GM19397 (cell line): ENCODE data around the gene ZC3H4.
"Not testable (repeated sequence)": the region's sequence is repeated elsewhere in the genome, so short reads cannot be mapped to it uniquely, and the experiment has no call there.

Experiments used
- ATAC-seq: cut with Tn5 transposase; IDR thresholded peaks from one replicate; pipeline ENCODE4 v1.9.1; 2021; ENCODE audit warnings: mild to moderate bottlenecking, moderate library complexity; ENCODE audit not compliant: unreplicated experiment

The ZC3H4 gene

DNA sequence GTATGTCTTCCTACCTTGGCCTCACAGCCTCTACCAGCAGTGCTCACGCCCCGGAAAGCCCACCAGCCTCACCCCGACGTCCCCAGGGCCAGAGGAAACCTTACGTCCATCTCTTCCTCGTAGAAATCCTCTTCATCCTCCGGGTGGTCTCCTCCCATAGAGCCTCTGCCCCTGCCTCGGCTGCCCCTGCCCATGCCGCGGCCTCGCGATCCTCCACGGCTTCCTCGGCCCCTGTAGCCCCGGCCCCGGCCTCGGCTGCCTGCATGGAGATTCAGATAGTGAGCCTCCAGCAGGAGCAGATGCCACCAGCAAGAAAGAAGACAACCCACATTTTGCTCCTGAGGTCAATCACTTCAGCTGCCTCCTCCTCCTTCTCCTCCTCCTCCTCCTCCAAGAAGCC, 27.3 kb downstream of the ZC3H4 start:
- no peak for ATAC-seq

DNA sequence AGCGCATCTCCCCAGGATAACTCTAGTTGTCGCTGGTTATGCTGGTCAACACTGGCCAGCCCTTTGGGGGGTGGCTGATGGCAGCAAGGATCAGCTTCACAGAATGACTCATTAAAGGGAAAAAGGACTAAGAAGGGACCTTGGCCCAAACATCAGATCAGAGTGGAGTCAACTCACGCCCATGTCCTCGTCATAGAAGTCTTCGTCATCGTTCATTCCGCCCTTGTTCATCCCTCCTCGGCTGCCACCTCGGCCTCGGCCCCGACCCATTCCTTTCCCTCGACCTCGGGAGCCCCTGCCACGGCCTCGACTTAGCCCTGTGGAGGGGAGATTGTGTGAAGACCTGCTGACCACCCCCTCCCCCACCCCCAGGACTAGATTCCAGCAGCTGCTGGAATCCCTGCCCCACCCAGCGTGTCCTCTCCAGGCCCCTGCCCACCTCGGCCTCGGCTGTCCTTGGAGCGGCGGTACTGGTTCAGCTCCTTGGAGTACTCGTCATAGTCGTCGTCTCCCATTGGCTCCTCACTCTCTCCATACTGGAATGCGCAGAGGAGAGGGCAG, 28.6 kb downstream of the ZC3H4 start:
- ATAC-seq, result no peak

DNA sequence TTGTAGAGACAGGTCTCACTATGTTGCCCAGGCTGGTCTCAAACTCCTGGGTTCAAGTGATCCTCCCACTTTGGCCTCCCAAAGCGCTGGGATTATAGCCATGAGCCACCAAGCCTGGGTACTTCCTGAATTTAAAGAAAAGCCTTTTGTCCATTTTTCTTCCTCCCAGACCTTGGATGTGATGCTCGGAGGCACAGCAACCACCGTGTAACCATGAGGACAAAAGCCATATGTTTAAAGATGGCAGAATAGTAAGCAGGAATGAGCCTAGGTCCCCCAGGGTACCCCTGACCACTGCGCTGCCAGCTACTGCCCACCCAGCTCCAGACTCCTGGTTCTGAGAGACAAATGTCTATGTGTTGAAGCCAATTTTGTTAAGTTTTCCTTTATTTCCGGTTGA, 31.1 kb downstream of the ZC3H4 start:
- no peak for ATAC-seq

DNA sequence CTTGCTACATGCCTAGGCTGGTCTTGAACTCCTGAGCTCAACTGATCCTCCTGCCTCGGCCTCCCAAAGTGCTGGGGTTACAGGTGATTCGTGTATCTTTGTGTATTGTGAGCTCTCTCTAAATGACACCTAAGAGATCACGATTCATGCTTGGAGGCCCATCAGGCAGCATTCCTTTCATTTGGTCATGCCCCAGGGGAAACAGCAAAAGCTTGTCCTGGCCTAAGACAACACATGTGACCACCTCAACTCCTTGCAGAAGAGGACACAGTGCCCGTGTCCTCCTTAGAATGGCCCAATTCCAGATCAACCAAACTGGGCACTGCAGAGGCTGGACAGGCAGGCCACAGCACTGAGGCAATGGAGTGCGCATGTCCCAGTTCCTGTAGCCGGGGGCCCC, 32.5 kb downstream of the ZC3H4 start:
- no peak for ATAC-seq

DNA sequence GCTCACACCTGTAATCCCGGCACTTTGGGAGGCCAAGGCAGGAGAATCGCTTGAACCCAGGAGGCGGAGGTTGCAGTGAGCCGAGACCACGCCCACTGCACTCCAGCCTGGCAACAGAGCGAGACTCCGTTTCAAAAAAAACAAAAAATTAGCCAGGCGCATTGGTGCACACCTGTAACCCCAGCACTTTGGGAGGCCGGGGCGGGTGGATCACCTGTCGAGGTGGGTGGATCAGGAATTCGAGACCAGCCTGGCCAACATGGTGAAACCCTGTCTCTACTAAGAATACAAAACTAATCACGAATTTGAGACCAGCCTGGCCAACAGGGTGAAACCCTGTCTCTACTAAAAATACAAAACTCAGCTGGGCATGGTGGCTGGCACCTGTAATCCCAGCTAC, 35.2 kb downstream of the ZC3H4 start:
- ATAC-seq, result not testable (repeated sequence)

DNA sequence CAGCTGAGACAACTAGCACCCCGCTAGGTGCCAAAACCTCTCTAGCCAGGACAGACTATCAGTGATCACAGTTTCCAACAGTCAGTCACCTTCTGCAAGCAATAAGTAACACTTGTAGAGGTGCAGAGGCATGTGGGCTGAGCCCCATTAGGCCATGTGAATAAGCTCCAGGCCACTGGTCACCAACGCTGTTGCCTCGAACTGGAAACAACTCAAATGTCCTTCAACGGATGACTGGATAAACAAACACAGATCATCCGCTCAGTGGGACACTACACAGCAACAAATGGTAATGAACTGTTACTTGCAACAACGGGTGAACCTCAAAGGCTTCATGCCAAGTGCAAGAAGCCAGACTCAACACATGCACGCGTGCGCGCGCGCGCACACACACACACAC, 37.6 kb downstream of the ZC3H4 start:
- no peak for ATAC-seq

DNA sequence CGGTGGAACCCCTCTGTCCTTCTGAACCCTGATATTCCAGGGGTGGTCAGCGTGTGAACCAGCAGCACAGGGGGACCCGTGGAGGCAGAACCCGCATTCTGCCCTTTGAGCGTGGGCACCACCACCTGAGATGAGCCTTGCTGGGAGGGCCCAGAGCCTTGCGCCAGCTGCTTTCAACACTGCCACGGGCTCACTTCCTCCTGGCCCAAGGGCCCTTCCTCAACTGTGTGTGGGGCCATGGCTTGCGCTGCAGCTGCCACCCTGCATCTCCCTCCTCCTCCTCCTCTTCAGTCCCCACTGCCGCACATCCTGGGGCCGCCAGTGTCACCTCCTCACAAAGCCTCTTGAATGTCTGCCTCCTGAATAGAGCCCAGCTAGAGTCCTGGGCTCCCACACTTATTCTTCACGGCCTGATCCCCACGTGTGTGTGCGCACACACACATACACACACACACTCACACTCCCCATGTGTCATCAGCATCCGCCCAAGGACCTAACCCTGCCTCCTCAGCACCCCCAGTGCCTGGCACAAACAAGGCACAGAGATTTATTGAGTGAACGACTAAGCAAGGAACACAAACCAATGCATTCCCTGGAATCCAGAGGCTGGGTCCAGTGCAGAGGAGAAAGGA, 38.3 kb downstream of the ZC3H4 start:
- no peak for ATAC-seq

DNA sequence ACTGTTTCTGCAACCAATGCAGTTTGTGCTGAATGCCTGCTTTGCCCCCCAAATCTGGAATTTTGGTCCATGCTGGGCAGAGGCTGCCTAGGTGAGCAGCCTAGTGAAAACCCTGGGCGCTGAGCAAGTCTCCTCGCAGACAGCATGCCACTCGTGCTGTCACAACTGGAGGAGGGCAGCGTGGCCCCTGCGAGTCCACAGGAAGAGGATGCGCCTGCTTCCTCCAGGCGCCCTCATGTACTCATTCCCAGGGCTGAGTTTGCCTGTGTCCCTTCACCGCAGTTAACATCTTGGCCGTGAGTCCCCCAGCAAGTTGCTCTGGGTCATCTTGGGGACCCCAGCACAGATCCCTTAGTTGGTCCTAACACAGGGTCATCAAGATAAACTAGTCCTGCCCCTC, 39.0 kb downstream of the ZC3H4 start:
- ATAC-seq, result no peak

DNA sequence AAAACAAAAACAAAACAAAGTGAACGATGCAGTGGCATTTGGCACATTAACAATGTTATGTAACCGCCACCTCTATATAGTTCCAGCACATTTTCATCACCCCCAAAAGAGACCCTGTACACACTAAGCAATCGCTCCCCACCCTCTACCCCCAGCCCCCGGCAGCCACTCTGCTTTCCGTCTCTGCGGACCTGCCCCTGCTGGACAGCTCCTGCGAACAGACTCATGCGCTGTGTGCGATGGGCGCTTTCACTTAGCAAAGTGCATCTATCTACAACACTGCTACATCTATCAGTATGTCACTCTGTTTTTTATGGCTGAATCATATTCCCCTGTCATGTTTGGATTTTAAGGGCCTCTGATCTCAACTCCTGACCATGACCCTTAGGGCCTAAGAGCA, 40.0 kb downstream of the ZC3H4 start:
- ATAC-seq, result no peak

DNA sequence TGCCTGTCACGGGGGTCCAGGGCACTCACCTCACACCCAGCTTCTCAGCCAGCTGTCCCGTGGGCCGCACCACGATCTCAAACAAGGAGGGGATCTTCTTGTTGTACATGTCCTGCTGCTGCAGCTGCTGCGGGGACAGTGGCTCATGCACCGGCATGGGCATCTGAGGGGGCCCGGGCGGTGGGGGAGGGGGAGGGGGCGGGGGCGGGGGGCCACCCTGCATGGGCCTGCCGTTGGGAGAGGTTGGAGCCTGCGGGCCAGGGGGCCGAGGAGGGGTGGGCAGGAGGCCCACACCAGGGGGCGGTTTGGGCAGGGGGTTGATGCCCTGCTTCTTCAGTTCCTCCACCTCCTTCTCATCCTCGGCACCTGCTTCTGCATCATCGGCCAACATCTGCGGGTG, 41.3 kb downstream of the ZC3H4 start:
- ATAC-seq, result no peak

DNA sequence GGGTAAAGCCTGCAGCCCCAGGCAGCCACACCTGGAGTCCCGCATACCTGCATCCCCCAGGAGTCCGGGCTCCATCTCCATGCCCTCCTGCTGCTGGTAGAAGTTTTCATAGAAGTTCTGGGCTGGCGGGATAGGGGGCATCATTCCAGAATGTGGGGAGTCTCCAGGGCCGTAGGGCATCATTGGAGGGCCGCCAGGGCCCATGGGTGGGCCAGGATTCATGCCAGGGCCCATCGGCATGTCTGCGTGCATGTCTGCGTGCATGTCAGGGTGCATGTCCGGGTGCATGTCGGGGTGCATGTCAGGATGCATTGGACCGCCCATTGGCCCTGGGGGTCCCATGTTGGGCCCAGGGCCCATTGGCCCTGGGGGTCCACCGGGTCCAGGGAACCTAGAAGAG, 41.8 kb downstream of the ZC3H4 start:
- no peak for ATAC-seq

DNA sequence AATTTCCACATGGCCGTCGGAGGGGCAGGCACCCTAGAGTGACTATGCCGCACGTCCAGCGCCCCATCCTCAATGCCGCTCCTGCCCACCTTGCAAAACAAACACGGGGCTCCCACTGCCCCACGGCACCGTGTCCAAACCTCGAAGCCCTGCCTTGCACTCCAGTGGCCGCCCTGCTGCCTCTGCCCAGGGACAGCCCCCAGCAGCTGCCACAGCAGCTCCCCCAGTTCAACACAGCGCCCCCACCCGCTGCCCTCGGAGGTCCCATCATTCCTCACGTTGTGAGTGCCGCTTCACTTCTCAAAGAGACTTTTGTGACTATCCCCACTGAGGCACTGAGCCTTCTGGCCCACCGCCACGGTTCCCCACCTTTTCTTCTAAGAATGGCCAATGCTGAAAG, 42.8 kb downstream of the ZC3H4 start:
- ATAC-seq, result no peak

DNA sequence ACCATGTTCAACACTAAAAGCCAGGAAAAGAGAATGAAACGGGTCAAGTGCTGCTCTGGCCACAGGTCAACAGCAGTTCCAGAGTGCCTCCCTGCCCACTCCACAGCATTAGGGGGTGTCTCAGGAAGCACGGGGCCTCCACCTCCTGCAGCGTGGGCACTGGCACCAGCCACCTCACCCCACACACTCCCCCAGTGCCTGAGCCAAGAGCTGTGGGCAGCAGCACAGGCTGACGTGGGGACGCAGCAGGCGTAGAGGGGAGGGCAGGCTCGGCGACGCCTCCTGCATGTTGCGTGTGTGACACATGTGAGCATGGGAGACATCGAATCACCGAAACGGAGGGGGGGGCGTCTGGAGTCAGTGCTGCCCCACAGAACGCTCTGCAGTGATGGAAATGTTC, 43.8 kb downstream of the ZC3H4 start:
- ATAC-seq, result no peak

DNA sequence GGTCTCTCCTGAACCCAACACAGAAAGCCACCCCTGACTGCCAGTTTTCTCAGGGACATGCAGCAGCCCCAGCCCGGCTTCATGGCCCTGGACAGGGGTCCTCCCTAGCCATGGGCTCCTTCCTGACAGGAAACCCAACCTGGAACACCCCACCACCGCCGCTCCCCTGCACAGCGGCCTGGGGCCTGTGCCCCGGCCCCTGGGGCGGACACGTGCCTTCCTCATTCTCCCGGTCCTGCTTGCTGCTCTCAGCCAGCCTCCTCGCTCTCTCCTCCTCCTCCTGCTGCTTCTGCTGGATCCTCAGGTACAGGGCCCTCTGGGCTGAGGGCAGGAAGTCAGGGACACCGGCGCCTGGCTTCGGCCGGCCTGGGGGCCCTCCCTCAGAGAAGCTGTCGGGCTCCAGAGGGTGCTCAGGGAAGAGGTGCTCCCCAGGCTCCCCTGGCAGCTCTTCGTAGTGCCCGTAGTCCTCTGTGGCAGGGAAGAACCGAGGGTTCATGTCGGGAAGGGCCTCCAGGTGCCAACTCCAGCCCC, 44.6 kb downstream of the ZC3H4 start:
- no peak for ATAC-seq

DNA sequence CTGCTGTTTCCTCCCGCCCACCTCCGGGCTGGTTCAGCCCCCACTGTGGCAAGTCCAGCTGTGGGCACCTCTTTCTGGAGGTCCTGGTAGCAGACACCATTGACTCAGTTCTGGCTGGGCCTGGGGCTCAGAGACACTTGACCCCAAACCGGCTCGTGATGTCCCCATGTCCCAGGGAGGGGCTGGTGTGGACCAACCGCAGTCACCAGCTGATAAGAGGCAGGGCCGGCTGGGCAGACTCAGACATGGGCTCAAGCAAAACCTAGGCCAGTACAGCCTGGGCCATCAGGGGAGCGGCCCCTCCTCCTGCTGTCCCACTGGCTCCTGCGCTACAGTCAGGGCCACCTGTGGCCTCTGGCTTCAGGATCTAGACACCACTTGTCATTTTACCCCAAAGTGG, 45.3 kb downstream of the ZC3H4 start:
- no peak for ATAC-seq

DNA sequence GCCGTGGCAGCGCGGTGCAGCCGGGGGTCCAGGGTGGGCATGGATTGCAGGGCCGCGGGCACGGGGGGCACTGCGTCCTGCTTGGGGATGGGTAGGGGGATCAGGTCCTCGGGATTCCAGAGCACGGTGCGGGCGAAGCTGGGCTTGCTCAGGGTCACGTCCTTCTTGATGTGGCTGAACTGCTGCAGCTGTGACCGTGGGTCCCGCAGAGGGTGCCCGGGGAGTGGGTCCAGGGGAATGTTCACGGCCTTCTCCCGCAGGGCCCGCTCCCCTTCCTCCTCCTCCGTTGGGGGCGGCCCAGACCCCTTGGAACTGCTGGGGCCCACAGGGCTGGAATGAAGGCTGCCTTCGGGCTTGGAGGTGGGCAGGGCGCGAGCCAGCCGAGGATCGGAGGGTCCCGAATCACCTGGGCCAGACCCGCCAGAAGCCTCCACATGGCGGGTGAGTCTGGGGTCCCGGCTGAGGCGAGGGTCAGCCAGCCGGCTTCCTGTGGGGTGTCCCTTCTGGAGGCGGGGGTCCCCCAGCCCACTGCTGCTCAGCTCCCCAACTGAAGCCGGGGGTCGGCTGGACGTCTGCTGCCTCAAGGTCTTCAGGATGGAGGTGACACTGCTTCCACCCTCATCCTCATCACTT, 46.2 kb downstream of the ZC3H4 start:
- no peak for ATAC-seq

DNA sequence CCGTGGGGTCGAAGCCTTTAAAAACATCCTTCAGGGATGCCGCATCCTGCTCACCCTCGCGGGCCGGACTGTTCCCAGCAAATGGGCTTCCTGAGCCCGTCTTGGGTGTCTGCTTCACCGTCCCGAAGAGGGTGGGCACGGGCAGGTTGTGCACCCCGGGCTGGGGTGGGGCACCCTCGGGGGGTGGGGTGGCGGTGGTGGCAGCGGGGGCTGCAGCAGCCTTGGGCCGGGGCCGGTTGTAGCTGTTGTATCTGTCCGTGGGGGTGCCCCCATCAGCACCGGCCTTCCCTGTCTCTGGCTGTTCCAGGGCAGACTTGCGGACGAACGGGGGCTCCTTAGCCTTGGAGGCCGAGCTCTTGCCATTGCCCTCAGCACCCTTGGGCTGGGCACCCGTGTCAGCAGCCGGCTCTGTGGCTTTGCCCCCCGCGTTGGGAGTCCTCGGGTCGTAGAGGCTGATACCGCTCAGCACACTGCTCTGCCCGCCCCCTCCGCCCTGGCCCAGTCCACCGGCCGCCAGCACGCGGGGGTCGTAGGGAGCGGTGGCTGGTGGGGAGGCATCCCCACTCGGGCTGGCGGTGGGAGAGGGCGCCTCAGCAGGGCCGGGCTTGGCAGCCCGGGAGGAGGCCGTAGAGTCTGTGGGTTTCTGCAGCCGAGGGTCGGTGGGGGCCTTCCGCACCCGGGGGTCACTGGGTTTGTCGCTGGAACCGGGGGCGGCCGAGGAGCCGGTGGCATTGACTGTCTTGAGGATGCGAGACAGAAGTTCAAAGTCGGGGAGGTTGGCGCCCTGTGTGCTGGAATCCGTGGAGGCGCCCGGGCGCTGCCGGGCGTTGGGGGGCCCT, 47.0 kb downstream of the ZC3H4 start:
- ATAC-seq, result no peak

DNA sequence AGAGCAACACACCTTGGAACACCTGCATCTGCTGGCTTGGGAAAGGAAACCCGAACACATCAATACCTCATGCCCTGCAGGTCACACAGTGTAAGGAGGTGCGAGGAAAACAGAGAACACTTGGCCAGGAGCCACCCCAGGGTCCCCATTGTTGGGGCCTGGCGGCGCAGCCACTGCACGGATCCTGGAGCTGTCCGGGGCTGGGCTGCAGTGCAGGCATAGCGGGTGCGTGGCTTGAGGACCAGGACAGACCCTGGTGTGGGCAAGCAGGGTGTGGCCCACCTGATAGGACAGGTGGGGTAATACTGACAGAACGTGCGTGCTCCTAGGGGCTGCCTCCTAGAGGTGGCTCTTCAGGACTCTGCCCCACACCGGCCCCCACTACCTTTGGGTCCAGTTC, 48.3 kb downstream of the ZC3H4 start:
- no peak for ATAC-seq

DNA sequence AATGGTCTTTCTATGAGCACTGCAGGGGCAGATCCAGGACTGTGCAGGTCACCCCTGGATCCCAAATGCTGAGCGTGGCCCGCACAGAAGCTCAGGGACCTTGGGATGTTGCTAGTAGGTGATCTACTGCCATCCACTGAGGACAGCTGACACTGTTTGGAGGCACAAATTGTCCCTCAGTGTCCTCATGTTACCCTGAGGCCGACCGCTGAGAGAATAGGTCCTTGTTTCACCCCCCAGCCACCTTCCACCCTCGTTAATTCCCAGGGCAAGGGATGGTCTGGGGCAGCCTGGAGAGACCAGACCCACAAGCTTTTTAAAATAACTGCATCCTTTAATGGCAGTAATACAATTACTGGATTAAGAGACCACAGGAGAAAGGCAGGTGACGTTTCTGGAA, 49.7 kb downstream of the ZC3H4 start:
- no peak for ATAC-seq

DNA sequence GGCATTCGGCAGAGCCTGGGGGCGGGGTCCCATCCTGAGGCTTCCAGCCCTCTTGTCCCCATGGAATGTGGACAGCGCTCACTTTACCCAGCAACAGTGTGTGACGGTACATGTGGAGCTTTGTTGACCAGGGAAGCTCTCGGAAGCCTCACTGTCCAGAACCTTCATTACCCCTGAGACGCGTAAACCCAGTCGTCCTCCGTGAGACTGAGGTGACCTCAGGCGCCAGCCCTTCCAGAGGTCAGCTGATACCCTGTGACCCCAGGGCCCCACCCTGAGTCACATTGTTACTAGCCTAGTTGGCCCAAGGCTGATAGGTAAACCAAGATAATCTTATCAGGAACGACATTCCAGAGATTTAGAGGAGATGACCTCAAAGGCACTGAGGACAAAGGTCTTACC, 55.0 kb downstream of the ZC3H4 start:
- no peak for ATAC-seq

DNA sequence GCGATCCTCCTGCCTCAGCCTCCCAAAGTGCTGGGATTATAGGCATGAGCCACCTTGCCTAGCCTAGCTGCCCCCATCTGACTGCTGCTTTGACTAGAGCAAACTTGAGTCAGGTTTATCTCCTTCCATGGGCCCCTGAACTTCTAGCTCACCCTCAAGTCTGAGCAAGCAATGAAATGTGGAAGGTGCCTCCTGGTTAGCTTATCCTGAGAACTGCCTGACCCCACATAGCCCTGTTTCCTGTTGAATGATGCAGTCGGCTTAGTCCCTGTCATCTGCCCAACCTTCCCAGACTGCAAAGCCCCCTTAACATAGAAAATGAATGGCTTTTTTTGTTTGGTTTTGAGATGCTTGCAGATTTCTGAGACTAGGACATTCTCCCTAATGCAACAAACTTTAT, 56.2 kb downstream of the ZC3H4 start:
- ATAC-seq, result no peak

DNA sequence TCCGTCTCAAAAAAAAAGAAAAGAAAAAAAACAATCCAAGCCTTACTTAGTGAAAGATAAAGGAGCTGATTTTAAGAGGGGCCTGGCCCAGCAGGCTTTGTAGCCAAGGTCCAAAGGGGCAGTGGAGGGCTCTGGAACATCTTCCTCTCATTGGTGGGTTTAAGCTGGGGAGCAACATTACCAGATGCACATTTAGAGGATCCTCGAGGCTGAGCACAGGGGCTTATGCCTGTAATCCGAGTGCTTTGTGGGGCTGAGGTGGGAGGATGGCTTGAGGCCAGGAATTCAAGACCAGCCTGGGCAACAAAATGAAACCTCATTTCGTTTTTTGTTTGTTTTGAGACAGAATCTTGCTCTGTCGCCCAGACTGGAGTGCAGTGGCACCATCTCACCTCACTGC, 57.2 kb downstream of the ZC3H4 start:
- no peak for ATAC-seq
